NCI-H187 treated with DMSO at 0.1 percent for 48 hours (cell line): Measurements from ENCODE around the gene HHATL.

ENCODE experiments used
- DNase-seq: peaks from one replicate; lab custom pipeline; 2025; lab: John Stamatoyannopoulos, UW

The HHATL gene

DNA sequence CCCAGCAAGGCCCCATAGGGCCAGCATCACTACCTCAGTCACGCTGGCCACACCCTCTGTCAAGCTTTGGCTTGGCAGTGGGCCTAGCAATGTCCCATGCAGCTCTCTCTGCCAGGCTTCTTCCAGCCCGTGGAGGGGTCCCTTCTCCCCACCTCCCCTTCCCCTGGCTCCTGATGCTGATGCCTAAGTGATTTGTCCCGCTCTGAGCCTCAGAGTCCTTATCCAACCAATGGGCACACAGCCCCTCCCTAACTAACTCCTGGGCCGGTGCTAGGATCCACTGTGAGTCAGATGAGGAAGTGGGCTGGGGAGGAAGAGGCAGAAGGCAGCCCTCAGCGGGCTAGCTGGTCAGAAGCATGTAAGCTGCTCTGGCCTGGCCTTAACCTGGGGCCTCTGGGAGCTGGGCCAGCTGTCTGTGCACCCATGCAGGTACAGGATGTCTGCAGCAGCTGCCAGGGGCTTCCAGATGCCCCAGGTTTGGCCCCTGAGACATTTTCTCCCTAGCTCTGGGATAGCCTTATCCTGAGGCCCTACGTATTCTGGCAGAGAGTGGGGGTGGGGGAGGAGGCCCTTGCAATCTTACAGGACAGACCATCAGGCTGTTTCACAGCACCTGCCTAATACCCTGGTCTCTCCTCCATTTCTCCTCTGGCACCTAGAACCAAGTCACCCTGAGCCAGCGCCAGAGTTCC, 49.8 kb downstream of the HHATL start:
- DNase-seq, result no peak

DNA sequence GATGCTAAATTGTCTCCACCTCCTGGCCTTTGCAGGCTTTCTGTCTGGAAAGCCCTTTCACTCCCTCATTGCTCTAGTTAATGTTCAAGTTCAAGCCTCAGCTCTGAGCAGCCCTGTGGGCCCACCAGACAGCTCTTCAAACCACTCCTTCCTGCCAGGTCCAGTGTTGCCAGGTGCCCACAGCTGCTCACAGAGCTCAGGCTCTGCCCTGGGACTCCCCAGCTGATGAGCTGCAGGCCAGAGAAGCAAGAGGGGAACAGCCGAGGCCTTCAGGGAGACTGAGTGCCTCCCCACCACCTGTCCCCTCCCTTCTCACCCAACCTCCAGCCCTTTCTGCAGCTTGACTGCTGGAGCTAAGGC, 50.4 kb downstream of the HHATL start:
- DNase-seq, result no peak

DNA sequence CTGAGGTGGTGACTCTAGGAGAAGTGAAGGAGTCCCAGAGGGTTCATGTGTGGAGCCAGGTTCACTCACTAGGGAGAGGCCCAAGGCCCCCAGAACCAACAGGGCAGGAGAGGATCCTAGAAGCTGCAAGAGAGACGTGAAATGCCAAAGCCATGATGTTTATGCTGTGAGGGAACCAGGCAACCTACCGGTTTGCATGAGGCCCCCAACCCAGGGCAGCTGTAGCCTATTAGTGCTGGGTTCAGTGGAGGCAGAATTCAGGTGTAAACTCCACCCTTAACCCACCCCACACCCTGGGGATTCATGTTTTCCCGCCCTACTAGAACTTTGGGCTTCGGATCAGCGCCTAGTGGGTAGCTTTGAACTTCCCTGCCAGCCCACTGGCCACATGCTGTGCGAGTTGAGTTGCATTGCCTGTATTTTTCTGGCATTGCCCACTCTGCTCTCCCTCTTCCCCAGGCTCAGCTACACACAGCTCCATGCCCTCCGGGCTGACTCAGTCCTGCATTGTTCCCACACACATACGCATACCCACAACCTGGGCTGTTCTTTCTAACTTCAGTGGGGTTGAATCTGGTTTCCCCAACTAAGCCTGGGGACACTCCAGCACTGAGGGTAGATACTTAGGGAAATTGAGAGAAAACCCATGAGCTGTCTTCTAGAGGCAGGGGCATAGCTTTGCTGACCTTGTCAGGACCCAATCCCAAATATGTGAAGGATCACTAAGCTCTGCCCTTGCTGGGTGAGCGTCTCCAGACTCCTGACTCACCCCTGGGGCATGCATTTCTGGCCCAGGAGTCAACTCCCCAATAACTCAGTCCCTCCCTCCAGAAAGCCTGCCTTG, 51.1 kb downstream of the HHATL start:
- no peak for DNase-seq

DNA sequence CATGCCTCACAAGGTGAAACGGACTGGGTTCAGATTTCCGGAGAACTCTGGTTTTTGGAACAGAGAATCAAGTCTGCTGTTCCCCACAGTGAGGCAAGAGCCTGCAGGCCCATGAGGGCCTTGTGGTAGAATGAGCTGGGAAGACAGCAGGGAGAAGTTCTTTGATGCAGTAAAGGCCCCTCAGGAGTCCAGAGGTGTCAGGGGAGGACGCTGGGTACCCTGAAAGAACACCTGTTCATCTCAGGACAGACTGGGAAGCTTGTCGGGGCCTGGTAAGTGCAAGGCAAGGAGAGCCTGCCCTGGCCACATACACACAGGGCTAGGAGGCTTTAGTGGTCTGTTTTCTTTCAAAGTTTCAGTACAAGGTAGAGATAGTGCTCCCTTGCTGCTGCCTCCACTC, 52.8 kb downstream of the HHATL start:
- DNase-seq, result no peak

DNA sequence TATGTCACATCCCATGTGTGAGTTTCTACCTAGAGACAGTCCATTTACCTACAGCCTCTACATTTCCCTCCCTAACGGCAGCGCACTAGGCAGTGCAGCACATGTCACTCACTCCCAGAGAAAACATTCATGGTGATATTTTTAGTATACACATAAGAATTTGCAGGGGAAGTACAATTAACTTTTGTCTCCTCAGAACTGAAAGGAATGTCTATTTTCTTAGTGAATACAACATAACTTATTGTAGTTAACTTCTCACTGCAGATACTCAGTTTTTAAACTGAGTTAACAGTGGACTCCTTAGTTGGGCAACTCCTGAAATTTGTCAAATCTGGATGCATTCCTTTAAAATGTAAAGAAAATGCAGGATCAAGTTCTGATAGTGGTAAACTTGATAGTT, 53.6 kb downstream of the HHATL start:
- no peak for DNase-seq

DNA sequence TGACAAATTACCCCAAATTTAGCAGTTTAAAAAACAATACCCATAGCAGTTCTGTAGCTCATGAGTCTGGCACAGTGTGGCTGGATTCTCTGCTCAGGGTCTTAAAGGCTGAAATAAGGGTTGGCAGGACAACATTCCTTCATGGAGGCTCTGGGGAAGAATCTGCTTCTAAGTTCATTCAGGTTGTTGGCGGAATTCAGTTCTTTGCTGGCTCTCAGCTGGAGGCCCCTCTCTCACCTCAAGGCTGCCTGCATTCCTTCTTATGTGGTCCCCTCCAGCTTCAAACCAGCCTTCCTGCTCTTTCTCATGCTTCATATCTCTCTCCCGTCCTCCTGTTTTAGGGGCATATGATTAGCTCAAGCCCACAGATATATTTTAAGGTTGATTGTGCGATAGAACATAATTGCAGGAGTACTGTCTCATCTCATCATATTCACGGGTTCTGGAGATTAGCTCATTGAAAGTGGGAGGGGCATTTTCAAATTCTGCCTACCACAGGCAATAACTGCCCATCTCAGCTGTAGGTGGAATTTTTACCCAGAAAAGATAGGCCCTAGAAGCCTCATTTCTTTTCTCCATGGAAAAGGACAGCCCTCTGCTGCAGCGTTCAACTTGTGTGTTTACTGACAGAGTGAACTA, 54.7 kb downstream of the HHATL start:
- DNase-seq, result no peak
